HepG2 (cell line): ENCODE measurements around the gene TAS2R60. TPM values are rescaled to one million over a fixed set of nuclear protein-coding genes. Genes with fewer than 3 reads are reported as not detected.

Experiments used
- ATAC-seq: fragments of 200-7000 bp; cut with Tn5 transposase; 3 replicates; pipeline ENCODE4 v1.9.1; 2020; ENCODE audit warnings: mild to moderate bottlenecking, moderate library complexity
- BruUV-seq: library from RNA; stranded (reverse); fragments of 400-500 nt; replicated peaks from 2 replicates; lab custom pipeline; 2021; lab: Mats Ljungman, UMichigan
- CTCF ChIA-PET: fragments of 300-600 bp; formaldehyde crosslinking; extraction: SDS; loops from one replicate; lab custom pipeline; 2021; ENCODE audit warnings: low total read pairs, inconsistent platforms, low intra/inter-chr PET ratio; lab: Yijun Ruan, JAX
- POLR2A ChIA-PET: fragments of 350-600 bp; sonication (Branson Sonifier 250); formaldehyde crosslinking; loops from one replicate; lab custom pipeline; 2020; ENCODE audit warnings: antibody characterized with exemption, inconsistent platforms; lab: Yijun Ruan, JAX
- DNase-seq: peaks from one replicate; pipeline ENCODE4 v3.0.0-alpha.2; 2015; ENCODE audit warnings: low spot score
- FAIRE-seq: peaks from 3 replicates; lab custom pipeline; 2011; peaks lifted over from hg19 to GRCh38; lab: Jason Lieb, UNC
- H2AFZ ChIP-seq: one replicate; pipeline ENCODE4 v1.6.1; 2011; ENCODE audit warnings: low read length, inconsistent platforms
- H3K27ac ChIP-seq: fragments of 300-600 bp; 3 replicates; pipeline ENCODE4 v1.8.0; 2011; ENCODE audit warnings: mixed run types, mild to moderate bottlenecking, mixed read lengths, low read length, inconsistent platforms; ENCODE audit not compliant: insufficient read depth; ENCODE audit errors: extremely low read length
- H3K27me3 ChIP-seq, 2 experiments: fragments of 200-600 bp in 1 of 2; 2 replicates in 1 of 2; 3 replicates in 1 of 2; pipeline versions ENCODE4 v1.6.0 to v1.8.0; 2011; ENCODE audit warnings: low read length in 2 of 2, mild to moderate bottlenecking in 2 of 2, moderate library complexity in 2 of 2, inconsistent platforms in 1 of 2; ENCODE audit not compliant: insufficient read depth in 2 of 2, control insufficient read depth in 1 of 2
- H3K36me3 ChIP-seq, 2 experiments: fragments of 200-600 bp in 1 of 2; replicated peaks in 1 of 2; 2 replicates in 1 of 2; 3 replicates in 1 of 2; pipeline versions ENCODE4 v1.5.1 to v1.8.0; 2011; ENCODE audit warnings: low read length in 2 of 2, inconsistent platforms in 1 of 2; ENCODE audit not compliant: insufficient read depth in 2 of 2, control insufficient read depth in 1 of 2
- H3K4me1 ChIP-seq: 2 replicates; pipeline ENCODE4 v1.5.1; 2012; ENCODE audit warnings: low read length, inconsistent platforms; ENCODE audit not compliant: insufficient read depth
- H3K4me2 ChIP-seq: 2 replicates; pipeline ENCODE4 v1.6.0; 2011; ENCODE audit warnings: low read depth, low read length, inconsistent platforms
- H3K4me3 ChIP-seq, 3 experiments: fragments of 200-600 bp in 1 of 3; sonication (generic), shearing (Covaris generic) in 1 of 3; replicated peaks in 1 of 3; 2 replicates each; pipeline ENCODE4 v1.5.1; 2011 to 2016; ENCODE audit warnings: low read length in 3 of 3, inconsistent platforms in 2 of 3, low read depth in 2 of 3, mild to moderate bottlenecking in 2 of 3, control low read depth in 1 of 3, mixed read lengths in 1 of 3; ENCODE audit not compliant: insufficient read depth in 1 of 3
- H3K79me2 ChIP-seq: one replicate; pipeline ENCODE4 v1.6.1; 2011; ENCODE audit warnings: low read length, inconsistent platforms; ENCODE audit not compliant: insufficient read depth
- H3K9ac ChIP-seq: 2 replicates; pipeline ENCODE4 v1.6.0; 2011; ENCODE audit warnings: mild to moderate bottlenecking, low read depth, low read length, inconsistent platforms; ENCODE audit not compliant: insufficient read depth
- H3K9me3 ChIP-seq: 2 replicates; pipeline ENCODE4 v1.5.1; 2012; ENCODE audit warnings: mild to moderate bottlenecking, low read length
- H4K20me1 ChIP-seq: 2 replicates; pipeline ENCODE4 v1.6.0; 2011; ENCODE audit warnings: inconsistent platforms, mild to moderate bottlenecking, low read length, moderate library complexity; ENCODE audit not compliant: insufficient read depth
- AKAP8 ChIP-seq: sonication (generic); formaldehyde crosslinking; IDR thresholded peaks from 2 replicates; pipeline ENCODE4 v1.5.1; 2020; ENCODE audit warnings: mild to moderate bottlenecking, missing genetic modification reagents
- CCDC6 ChIP-seq: sonication (generic); formaldehyde crosslinking; IDR thresholded peaks from 2 replicates; pipeline ENCODE4 v1.8.1; 2022; ENCODE audit warnings: mild to moderate bottlenecking, missing genetic modification reagents, moderate library complexity
- EZH2 ChIP-seq: conservative IDR thresholded peaks from 2 replicates; pipeline ENCODE4 v1.6.1; 2012; ENCODE audit warnings: mild to moderate bottlenecking, low read depth, low read length, moderate library complexity
- HCFC1 ChIP-seq: fragments of 150-350 bp; IDR thresholded peaks from 2 replicates; pipeline ENCODE4 v1.6.1; 2014; ENCODE audit warnings: low read depth, low read length
- KAT7 ChIP-seq: IDR thresholded peaks from 2 replicates; pipeline ENCODE4 v1.6.1; 2018; ENCODE audit warnings: borderline replicate concordance, missing compliant biosample characterization
- KIAA2018 ChIP-seq: sonication (generic); formaldehyde crosslinking; IDR thresholded peaks from 2 replicates; pipeline ENCODE4 v1.5.0; 2020; ENCODE audit warnings: mild to moderate bottlenecking, missing genetic modification reagents, borderline replicate concordance
- NFIB ChIP-seq: sonication (generic); formaldehyde crosslinking; IDR thresholded peaks from 2 replicates; pipeline ENCODE4 v1.9.0; 2021; ENCODE audit warnings: missing genetic modification reagents, mild to moderate bottlenecking, borderline replicate concordance
- PHF21A ChIP-seq: sonication (generic); formaldehyde crosslinking; IDR thresholded peaks from 2 replicates; pipeline ENCODE4 v1.5.0; 2020; ENCODE audit warnings: mild to moderate bottlenecking, missing genetic modification reagents
- SAFB2 ChIP-seq: sonication (generic); formaldehyde crosslinking; IDR thresholded peaks from 2 replicates; pipeline ENCODE4 v1.5.1; 2020; ENCODE audit warnings: missing genetic modification reagents, low read depth, mild to moderate bottlenecking, borderline replicate concordance
- ZC3H4 ChIP-seq: sonication (generic); formaldehyde crosslinking; IDR thresholded peaks from 2 replicates; pipeline ENCODE4 v1.4.0; 2020; ENCODE audit warnings: missing genetic modification reagents, borderline replicate concordance
- ZFP36 ChIP-seq: fragments of 150-350 bp; IDR thresholded peaks from 2 replicates; pipeline ENCODE4 v1.6.1; 2018; ENCODE audit warnings: borderline replicate concordance, low read length, low read depth; ENCODE audit not compliant: partially characterized antibody
- ZMYM3 ChIP-seq: sonication (generic); formaldehyde crosslinking; IDR thresholded peaks from 2 replicates; pipeline ENCODE4 v1.5.1; 2020; ENCODE audit warnings: mild to moderate bottlenecking, missing genetic modification reagents
- ZNF615 ChIP-seq: sonication (generic); formaldehyde crosslinking; IDR thresholded peaks from 2 replicates; pipeline ENCODE4 v1.5.0; 2020; ENCODE audit warnings: mild to moderate bottlenecking, missing genetic modification reagents, borderline replicate concordance
- ZNF619 ChIP-seq: sonication (generic); formaldehyde crosslinking; IDR thresholded peaks from 2 replicates; pipeline ENCODE4 v1.4.0; 2020; ENCODE audit warnings: mild to moderate bottlenecking, missing genetic modification reagents
- ZSCAN21 ChIP-seq: sonication (generic); formaldehyde crosslinking; IDR thresholded peaks from 2 replicates; pipeline ENCODE4 v1.8.0; 2022; ENCODE audit warnings: mild to moderate bottlenecking, missing genetic modification reagents, moderate library complexity, borderline replicate concordance
- WGBS: methylation state at CpG from one replicate; pipeline ENCODE4 v1.1.6; 2017; ENCODE audit warnings: low lambda C conversion rate; 5-methylcytosine and 5-hydroxymethylcytosine counted together
- in situ Hi-C: cut with HindIII; loops from 2 replicates; pipeline ENCODE4 v1.10.0; 2017; ENCODE audit warnings: low pct_unique_long_range_greater_than_20kb; ENCODE audit not compliant: extremely low pct_ligation_motif_present
- intact Hi-C: fragments of 100-400 bp; cut with micrococcal nuclease; formaldehyde crosslinking; loops from one replicate; pipeline ENCODE4 v1.10.0; 2022; ENCODE audit not compliant: unreplicated experiment
- polyA plus RNA-seq, 8 experiments: library from polyadenylated mRNA; depleted of rRNA in 3 of 8; stranded (reverse) in 7 of 8; unstranded in 1 of 8; fragments of >200 nt; fragmentation: Illumina TruSeq in 4 of 8; extraction: Trizol in 4 of 8; gene quantifications; 2 replicates each; pipeline versions ENCODE4 v1.2.1 to v1.2.3, GENCODE V29; 2011 to 2016; ENCODE audit warnings: low read depth in 4 of 8, missing spikeins in 1 of 8, mixed read lengths in 1 of 8; ENCODE audit not compliant: insufficient read depth in 1 of 8
- total RNA-seq, 5 experiments: library from RNA; depleted of rRNA; stranded (reverse); fragments of >200 nt; fragmentation: Illumina TruSeq; extraction: Trizol; gene quantifications; 2 replicates each; pipeline ENCODE4 v1.2.3, GENCODE V29; 2016; ENCODE audit warnings: low read depth in 1 of 5
- TF ChIP-seq, protein P1 (sequence below): sonication (generic); formaldehyde crosslinking; IDR thresholded peaks from 2 replicates; pipeline ENCODE4 v1.4.0; 2020; ENCODE audit warnings: missing genetic modification reagents

TAS2R60 gene
- total and polyA plus RNA-seq, 2 of the 13 experiments (the other 11 are each of a cell fraction or from before 2014, with no cell fraction given), result not detected

- no peaks in the 10 kb centered on the region for H3K36me3 ChIP-seq
- H3K79me2 ChIP-seq, result no peaks in the 10 kb centered on the region
- CTCF ChIA-PET, result no interaction called here
- no peaks in the 10 kb centered on the region for H4K20me1 ChIP-seq
- POLR2A ChIA-PET, result no interaction called here
- TF ChIP-seq ZNF615 (no peak), HCFC1 (no peak), ZSCAN21 (CRISPR knock-in tag) (no peak), KIAA2018 (no peak), PHF21A (CRISPR knock-in tag) (no peak), ZFP36 (no peak), ZC3H4 (no peak), SAFB2 (CRISPR knock-in tag) (no peak), KAT7 (no peak), NFIB (CRISPR knock-in tag) (no peak), EZH2 (no peak), ZNF619 (CRISPR knock-in tag) (no peak), AKAP8 (CRISPR knock-in tag) (no peak), ZMYM3 (CRISPR knock-in tag) (no peak), CCDC6 (no peak)
- TF ChIP-seq, protein P1, sequence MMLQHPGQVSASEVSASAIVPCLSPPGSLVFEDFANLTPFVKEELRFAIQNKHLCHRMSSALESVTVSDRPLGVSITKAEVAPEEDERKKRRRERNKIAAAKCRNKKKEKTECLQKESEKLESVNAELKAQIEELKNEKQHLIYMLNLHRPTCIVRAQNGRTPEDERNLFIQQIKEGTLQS (CRISPR knock-in tag), result no peak
- no peak overlapping the region for H2AFZ ChIP-seq
- H3K4me2 ChIP-seq, result no peak overlapping the region
- no peak overlapping the region for H3K4me3 ChIP-seq
- peaks cover 25% of the 10 kb centered on the region for H3K4me1 ChIP-seq
- 97% methylated on average over 13 of the region's 20 CpGs for WGBS
- H3K27me3 ChIP-seq, result no peaks in the 10 kb centered on the region
- H3K9ac ChIP-seq, result no peak overlapping the region
- DNase-seq (no peak), FAIRE-seq (no peak), ATAC-seq (no peak)
- no TSS peak for BruUV-seq
- intact Hi-C loops, result no loop called here
- H3K27ac ChIP-seq, result no peak overlapping the region
- H3K9me3 ChIP-seq, result no peaks in the 10 kb centered on the region
- in situ Hi-C loops, result loop anchor here (25.0 kb wide), 1 partner anchor 513 kb away; the partner anchor contains the start of gene TCAF1
Measured at GRCh38 chr7:143399642-143400041, 43.6 kb upstream of the TAS2R60 start.
